ENCODE results near the gene SAMM50.

SAMM50 gene

GRCh38 chr22:43976861-43977795 lies 21.9 kb downstream of the SAMM50 start:
- no peak overlapping the region for H3K27ac ChIP-seq
- TF ChIP-seq, protein P1, sequence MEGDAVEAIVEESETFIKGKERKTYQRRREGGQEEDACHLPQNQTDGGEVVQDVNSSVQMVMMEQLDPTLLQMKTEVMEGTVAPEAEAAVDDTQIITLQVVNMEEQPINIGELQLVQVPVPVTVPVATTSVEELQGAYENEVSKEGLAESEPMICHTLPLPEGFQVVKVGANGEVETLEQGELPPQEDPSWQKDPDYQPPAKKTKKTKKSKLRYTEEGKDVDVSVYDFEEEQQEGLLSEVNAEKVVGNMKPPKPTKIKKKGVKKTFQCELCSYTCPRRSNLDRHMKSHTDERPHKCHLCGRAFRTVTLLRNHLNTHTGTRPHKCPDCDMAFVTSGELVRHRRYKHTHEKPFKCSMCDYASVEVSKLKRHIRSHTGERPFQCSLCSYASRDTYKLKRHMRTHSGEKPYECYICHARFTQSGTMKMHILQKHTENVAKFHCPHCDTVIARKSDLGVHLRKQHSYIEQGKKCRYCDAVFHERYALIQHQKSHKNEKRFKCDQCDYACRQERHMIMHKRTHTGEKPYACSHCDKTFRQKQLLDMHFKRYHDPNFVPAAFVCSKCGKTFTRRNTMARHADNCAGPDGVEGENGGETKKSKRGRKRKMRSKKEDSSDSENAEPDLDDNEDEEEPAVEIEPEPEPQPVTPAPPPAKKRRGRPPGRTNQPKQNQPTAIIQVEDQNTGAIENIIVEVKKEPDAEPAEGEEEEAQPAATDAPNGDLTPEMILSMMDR (IDR thresholded peaks at IDR 0.05), result no peak
- TF ChIP-seq ZFX (IDR thresholded peaks at IDR 0.05; ENCODE audit: borderline replicate concordance), result no peak

- no peak overlapping the region for H3K27ac ChIP-seq
- no peak for TF ChIP-seq ZFX (IDR thresholded peaks at IDR 0.05; ENCODE audit: borderline replicate concordance)
- TF ChIP-seq, protein P1 (IDR thresholded peaks at IDR 0.05), result no peak
Observed at GRCh38 chr22:43978558-43978957, 23.3 kb downstream of the SAMM50 start.

- TF ChIP-seq ZFX (IDR thresholded peaks at IDR 0.05; ENCODE audit: borderline replicate concordance), result no peak
- TF ChIP-seq, protein P1 (IDR thresholded peaks at IDR 0.05), result no peak
- no peak overlapping the region for H3K27ac ChIP-seq
Observed at GRCh38 chr22:43980579-43980978, 25.3 kb downstream of the SAMM50 start.

DNA sequence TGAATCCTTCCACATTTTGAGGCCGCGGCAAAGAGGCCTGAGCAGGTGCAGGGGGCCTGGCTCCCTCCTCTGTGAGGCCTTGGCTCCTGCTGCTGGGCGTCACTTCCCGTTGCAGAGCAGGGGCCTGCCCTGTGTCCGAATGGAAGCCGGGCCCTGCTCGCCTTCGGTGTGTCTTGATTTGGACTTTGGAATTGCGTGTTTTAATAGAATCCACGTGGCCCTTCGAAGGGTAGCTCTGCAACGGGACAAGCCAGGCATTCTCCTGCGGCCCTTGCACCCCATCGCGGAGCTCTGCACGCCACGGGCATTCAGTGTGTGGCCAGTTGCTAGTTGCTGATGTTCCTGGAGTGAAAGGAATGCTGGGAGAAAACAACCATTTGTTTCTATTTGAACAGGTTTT lies 25.8 kb downstream of the SAMM50 start:
- no peak for TF ChIP-seq ZFX (IDR thresholded peaks at IDR 0.05; ENCODE audit: borderline replicate concordance)
- TF ChIP-seq, protein P1 (IDR thresholded peaks at IDR 0.05), result no peak
- no peak overlapping the region for H3K27ac ChIP-seq

GRCh38 chr22:43983808-43984207 lies 28.6 kb downstream of the SAMM50 start:
- H3K27ac ChIP-seq, result no peak overlapping the region
- TF ChIP-seq, protein P1 (IDR thresholded peaks at IDR 0.05), result no peak
- TF ChIP-seq ZFX (IDR thresholded peaks at IDR 0.05; ENCODE audit: borderline replicate concordance), result no peak

DNA sequence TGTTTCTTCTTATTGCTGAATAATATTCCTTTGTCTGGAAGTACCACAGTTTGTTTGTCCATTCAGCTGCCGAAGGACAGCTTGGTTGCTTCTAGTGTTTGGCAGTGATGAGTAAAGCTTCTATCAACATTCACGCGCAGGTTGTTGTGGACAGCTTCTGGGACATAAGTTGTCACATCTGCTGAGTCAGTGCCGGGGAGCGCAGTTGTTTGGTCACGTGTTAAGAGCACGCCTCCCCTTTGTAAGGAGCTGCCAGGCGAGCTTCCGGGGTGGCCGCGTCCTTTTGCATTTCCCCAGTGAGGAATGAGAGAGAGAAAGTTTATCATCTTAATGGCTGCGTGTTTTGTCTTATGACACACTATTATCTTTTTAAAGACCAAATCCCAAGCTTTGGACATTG lies 30.3 kb downstream of the SAMM50 start:
- no peak for TF ChIP-seq ZFX (IDR thresholded peaks at IDR 0.05; ENCODE audit: borderline replicate concordance)
- TF ChIP-seq, protein P1 (IDR thresholded peaks at IDR 0.05), result no peak
- H3K27ac ChIP-seq, result no peak overlapping the region

- TF ChIP-seq ZFX (IDR thresholded peaks at IDR 0.05; ENCODE audit: borderline replicate concordance), result no peak
- TF ChIP-seq, protein P1 (IDR thresholded peaks at IDR 0.05), result no peak
Observed at GRCh38 chr22:43988116-43988820, 33.0 kb downstream of the SAMM50 start.

More at GRCh38 chr22:43988116-43988820, 33.0 kb downstream of the SAMM50 start:
- no peak overlapping the region for H3K27ac ChIP-seq

Data from 22Rv1 (cell line).